Endothelial cell of umbilical vein (primary cell): ENCODE results near the gene CBFB.

ENCODE experiments used
- EZH2 ChIP-seq: IDR thresholded peaks from 2 replicates; pipeline ENCODE4 v1.6.1; 2012; ENCODE audit warnings: borderline replicate concordance, low read depth, mild to moderate bottlenecking, moderate library complexity, low read length, inconsistent platforms; ENCODE audit not compliant: severe bottlenecking
- FOS ChIP-seq: IDR thresholded peaks from 2 replicates; pipeline ENCODE4 v1.6.1; 2011; ENCODE audit warnings: mild to moderate bottlenecking, low read length, moderate library complexity, borderline replicate concordance; ENCODE audit not compliant: insufficient read depth
- POLR2A ChIP-seq: IDR thresholded peaks from 2 replicates; pipeline ENCODE4 v1.6.1; 2012; ENCODE audit warnings: low read depth, mild to moderate bottlenecking, control low read depth, low read length
- POLR2AphosphoS5 ChIP-seq: IDR thresholded peaks from 2 replicates; pipeline ENCODE4 v1.6.1; 2012; ENCODE audit warnings: low read depth, mild to moderate bottlenecking, control low read depth, low read length, moderate library complexity; ENCODE audit not compliant: insufficient read depth
- TF ChIP-seq, protein P1 (sequence below), 2 donors: IDR thresholded peaks; 1 replicate in 1 of 2; 2 replicates in 1 of 2; pipeline ENCODE4 v1.5.1; 2011; ENCODE audit warnings: low read length in 2 of 2, mild to moderate bottlenecking in 2 of 2, moderate library complexity in 2 of 2, control low read depth in 1 of 2, inconsistent platforms in 1 of 2, low read depth in 1 of 2; ENCODE audit not compliant: insufficient read depth in 1 of 2; ENCODE audit errors: extremely low read depth in 1 of 2

DNA sequence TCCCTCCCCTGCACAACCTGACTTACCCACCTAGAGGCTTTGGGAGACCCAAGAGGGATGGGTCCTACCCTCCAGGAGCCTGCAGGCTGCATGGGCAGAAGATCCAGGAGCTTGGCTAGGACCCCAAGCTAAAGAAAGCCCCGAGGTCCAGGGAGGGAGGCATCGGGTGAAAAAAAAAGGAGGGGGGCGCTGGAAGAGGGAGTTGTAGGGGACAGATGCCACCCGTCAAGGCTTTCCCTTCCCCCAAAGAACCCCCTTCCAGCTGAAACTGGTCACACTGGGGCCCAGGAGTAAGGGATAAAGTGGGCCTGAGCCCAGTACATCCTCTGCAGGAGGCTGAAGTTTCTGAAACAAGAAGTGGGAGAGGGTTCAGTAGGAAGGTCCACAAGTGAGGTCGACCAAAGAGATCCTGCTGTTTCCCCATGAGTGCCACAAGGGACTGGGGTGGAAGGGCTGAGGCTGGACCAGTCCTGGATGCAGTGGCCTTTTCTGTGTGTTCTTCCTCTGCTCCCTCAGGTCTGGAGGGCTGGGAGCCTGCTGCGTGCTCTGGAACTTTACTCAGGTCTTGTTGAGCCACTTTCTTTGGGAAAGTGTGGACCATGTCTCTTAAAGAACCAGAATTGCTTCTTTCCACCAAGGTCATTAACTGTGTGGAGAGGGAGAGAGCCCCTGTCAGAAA is 14.2 kb upstream of the CBFB start:
- TF ChIP-seq, protein P1, sequence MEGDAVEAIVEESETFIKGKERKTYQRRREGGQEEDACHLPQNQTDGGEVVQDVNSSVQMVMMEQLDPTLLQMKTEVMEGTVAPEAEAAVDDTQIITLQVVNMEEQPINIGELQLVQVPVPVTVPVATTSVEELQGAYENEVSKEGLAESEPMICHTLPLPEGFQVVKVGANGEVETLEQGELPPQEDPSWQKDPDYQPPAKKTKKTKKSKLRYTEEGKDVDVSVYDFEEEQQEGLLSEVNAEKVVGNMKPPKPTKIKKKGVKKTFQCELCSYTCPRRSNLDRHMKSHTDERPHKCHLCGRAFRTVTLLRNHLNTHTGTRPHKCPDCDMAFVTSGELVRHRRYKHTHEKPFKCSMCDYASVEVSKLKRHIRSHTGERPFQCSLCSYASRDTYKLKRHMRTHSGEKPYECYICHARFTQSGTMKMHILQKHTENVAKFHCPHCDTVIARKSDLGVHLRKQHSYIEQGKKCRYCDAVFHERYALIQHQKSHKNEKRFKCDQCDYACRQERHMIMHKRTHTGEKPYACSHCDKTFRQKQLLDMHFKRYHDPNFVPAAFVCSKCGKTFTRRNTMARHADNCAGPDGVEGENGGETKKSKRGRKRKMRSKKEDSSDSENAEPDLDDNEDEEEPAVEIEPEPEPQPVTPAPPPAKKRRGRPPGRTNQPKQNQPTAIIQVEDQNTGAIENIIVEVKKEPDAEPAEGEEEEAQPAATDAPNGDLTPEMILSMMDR (IDR thresholded peaks at IDR 0.05; ENCODE audit: extremely low read depth in 1 of 2, insufficient read depth in 1 of 2, low read depth in 1 of 2, low read length in 2 of 2), result no peak
- TF ChIP-seq POLR2AphosphoS5 (no peak), POLR2A (no peak), EZH2 (no peak), FOS (no peak)
